Stimulated activated CD4-positive, alpha-beta T cell treated with anti-CD3 and anti-CD28 coated beads, Interleukin-12 subunit alpha, Interleukin-12 subunit beta, amount 100 ng/mL, for 48 hours (primary cell): ENCODE data around the gene SNX21.
"Not testable (repeated sequence)": the region's sequence is repeated elsewhere in the genome, so short reads cannot be mapped to it uniquely, and the experiment has no call there.

Experiments used
- DNase-seq, 3 donors: peaks; one replicate each; pipeline ENCODE4 v3.0.0-alpha.2; 2020; ENCODE audit warnings: low read depth in 2 of 3, low spot score in 1 of 3

SNX21 gene

GRCh38 chr20:45848969-45849582 is 15.5 kb downstream of the SNX21 start:
- no peak for DNase-seq

GRCh38 chr20:45850238-45850637 is 16.6 kb downstream of the SNX21 start:
- DNase-seq, result no peak

GRCh38 chr20:45850926-45851325 is 17.3 kb downstream of the SNX21 start:
- no peak for DNase-seq

GRCh38 chr20:45851501-45851900 is 17.9 kb downstream of the SNX21 start:
- DNase-seq, result no peak

- DNase-seq, result no peak
Measured at GRCh38 chr20:45852326-45852725, 18.7 kb downstream of the SNX21 start.

GRCh38 chr20:45853484-45853883 is 19.9 kb downstream of the SNX21 start:
- DNase-seq, result no peak

GRCh38 chr20:45857114-45857881 is 23.7 kb downstream of the SNX21 start, which contains the start of the genes ACOT8 and ZSWIM3:
TSS of gene ACOT8 (minus strand) at chr20:45857392. CDS start at chr20:45857315, 77 bp downstream.
TSS of gene ZSWIM3 (plus strand) at chr20:45857614. CDS start at chr20:45857826, 212 bp downstream.
- peak; percentile 87 to 99 (median 91) for DNase-seq

- DNase-seq, result peak; percentile 26 to 42 (median 35)
Measured at GRCh38 chr20:45857882-45858216, 24.2 kb downstream of the SNX21 start.

GRCh38 chr20:45859916-45860315 is 26.3 kb downstream of the SNX21 start:
- DNase-seq, result no peak

- no peak for DNase-seq
Measured at GRCh38 chr20:45860560-45861220, 27.1 kb downstream of the SNX21 start.

GRCh38 chr20:45861221-45862075 is 27.8 kb downstream of the SNX21 start:
- DNase-seq, result no peak

- DNase-seq, result no peak
Measured at GRCh38 chr20:45863543-45864470, 30.2 kb downstream of the SNX21 start.

GRCh38 chr20:45866454-45866853 is 32.9 kb downstream of the SNX21 start:
- no peak for DNase-seq

- no peak for DNase-seq
Measured at GRCh38 chr20:45867136-45867818, 33.7 kb downstream of the SNX21 start.

GRCh38 chr20:45867819-45868176 is 34.2 kb downstream of the SNX21 start:
- DNase-seq, result no peak

GRCh38 chr20:45872626-45873025 is 39.0 kb downstream of the SNX21 start:
- DNase-seq, result no peak

GRCh38 chr20:45873409-45874103 is 40.0 kb downstream of the SNX21 start:
- DNase-seq, result no peak

GRCh38 chr20:45874104-45874481 is 40.5 kb downstream of the SNX21 start:
- not testable (repeated sequence) for DNase-seq

GRCh38 chr20:45874576-45874975 is 41.0 kb downstream of the SNX21 start:
- DNase-seq, result no peak
